Measurements from ENCODE around the gene UBE4B. TPM values are rescaled to one million over a fixed set of nuclear protein-coding genes. Genes with fewer than 3 reads are reported as not detected.
A peak's percentile ranks its signal among the peaks of the same experiment; 100 is the strongest.

UBE4B gene
- total and polyA plus RNA-seq, 9 of the 15 experiments (the other 6 are each of a cell fraction or from before 2014, with no cell fraction given): 11.7 to 73.7 (median 40.1) TPM

DNA sequence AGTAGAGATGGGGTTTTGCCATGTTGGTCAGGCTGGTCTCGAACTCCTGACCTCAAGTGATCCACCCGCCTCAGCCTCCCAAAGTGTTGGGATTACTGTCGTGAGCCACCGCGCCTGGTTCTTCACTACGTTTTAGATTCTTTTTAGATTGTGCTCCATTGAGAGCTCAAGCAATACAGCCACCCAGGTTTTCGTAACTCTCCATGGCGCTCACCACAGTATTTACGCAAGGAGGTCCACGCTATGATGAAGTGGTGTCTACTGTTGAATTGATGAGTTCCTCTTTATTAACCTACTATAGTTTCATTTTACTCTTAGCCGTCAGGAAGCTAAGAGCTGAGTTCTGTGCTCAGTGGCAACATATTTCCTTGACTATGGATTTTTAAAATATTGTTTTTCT lies 175.8 kb downstream of the UBE4B start:
- TF ChIP-seq SPI1 (IDR thresholded peaks at IDR 0.05; ENCODE audit: borderline replicate concordance, low read depth, low read length): 0 out of 2 replicates have a peak, but pooled peaks have one; percentile 15
- no peak for TF ChIP-seq ZNF696 (CRISPR knock-in tag; conservative IDR thresholded peaks at IDR 0.05)
- TF ChIP-seq E2F3 (CRISPR knock-in tag; IDR thresholded peaks at IDR 0.05): no peak
- no peak for TF ChIP-seq HNRNPUL1 (IDR thresholded peaks at IDR 0.05; ENCODE audit: low read length)
- TF ChIP-seq NFIC (IDR thresholded peaks at IDR 0.05): no peak
- TF ChIP-seq ZNF282 (CRISPR knock-in tag; IDR thresholded peaks at IDR 0.05): no peak
- TF ChIP-seq ADNP (tag; IDR thresholded peaks at IDR 0.05): 0 out of 2 replicates have a peak, but pooled peaks have one; percentile 15
- peak; percentile 29; the same call in 1 of the 2 replicates for TF ChIP-seq CEBPB (tag; IDR thresholded peaks at IDR 0.05)
- TF ChIP-seq SRSF9 (IDR thresholded peaks at IDR 0.05; ENCODE audit: borderline replicate concordance, low read depth, low read length): no peak
- ATAC-seq: no peak
- POLR2A ChIA-PET: interaction anchor here (1.0 kb wide), 1 partner anchor 190 kb away, joined by 3 read pairs; no protein-coding TSS in a partner anchor
- Histone ChIP-seq H2AFZ (ENCODE audit: low read depth, low read length) (no peak overlapping the region), H4K20me1 (replicated peaks; ENCODE audit: control insufficient read depth, insufficient read depth, low read length) (no peaks in the 10 kb centered on the region; the same call in 1 of the 2 replicates), H3K4me2 (ENCODE audit: insufficient read depth, low read length) (no peak overlapping the region), H3K9ac (ENCODE audit: insufficient read depth in 1 of 2, low read depth in 2 of 2, low read length in 2 of 2) (no peak overlapping the region), H3K27me3 (ENCODE audit: control insufficient read depth in 2 of 2, insufficient read depth in 2 of 2, low read length in 2 of 2) (peaks cover 5 to 25% of the 10 kb centered on the region in 2 experiments; a peak in 3 of 5 replicates), H3K9me1 (ENCODE audit: control insufficient read depth, insufficient read depth, low read length) (no peaks in the 10 kb centered on the region), H3K4me1 (replicated peaks in 1 of 2; ENCODE audit: control insufficient read depth in 2 of 2, insufficient read depth in 2 of 2, low read length in 2 of 2) (peaks cover 17 to 21% of the 10 kb centered on the region in 2 experiments), H3K79me2 (ENCODE audit: control insufficient read depth, insufficient read depth, low read length) (peaks cover 26% of the 10 kb centered on the region), H3K9me3 (replicated peaks; ENCODE audit: control insufficient read depth, insufficient read depth, low read depth, low read length) (no peaks in the 10 kb centered on the region), H3K4me3 (no peak overlapping the region), H3K36me3 (ENCODE audit: control insufficient read depth, insufficient read depth, low read length) (no peaks in the 10 kb centered on the region), H3K27ac (ENCODE audit: extremely low read depth, low read depth, low read length) (no peak overlapping the region)
- BruUV-seq (replicated peaks): no TSS peak
- WGBS (ENCODE audit: insufficient coverage, low coverage, missing lambda C conversion rate): 58% methylated on average over 11 of the region's 11 CpGs
- DNase-seq (ENCODE audit: extremely low read depth in 1 of 4, low spot score in 3 of 4): no peak
- in situ Hi-C loops (cut with MboI): no loop called here
- CTCF ChIA-PET (ENCODE audit: low intra/inter-chr PET ratio): no interaction called here
- intact Hi-C loops (cut with micrococcal nuclease): no loop called here
- no peak for FAIRE-seq

All from K562 (cell line).